Measurements from ENCODE around the gene CEP95. TPM values are rescaled to one million over a fixed set of nuclear protein-coding genes. Genes with fewer than 3 reads are reported as not detected.

CEP95 gene
- total RNA-seq, 1 experiment from 2014 or later = 57.2 TPM

DNA sequence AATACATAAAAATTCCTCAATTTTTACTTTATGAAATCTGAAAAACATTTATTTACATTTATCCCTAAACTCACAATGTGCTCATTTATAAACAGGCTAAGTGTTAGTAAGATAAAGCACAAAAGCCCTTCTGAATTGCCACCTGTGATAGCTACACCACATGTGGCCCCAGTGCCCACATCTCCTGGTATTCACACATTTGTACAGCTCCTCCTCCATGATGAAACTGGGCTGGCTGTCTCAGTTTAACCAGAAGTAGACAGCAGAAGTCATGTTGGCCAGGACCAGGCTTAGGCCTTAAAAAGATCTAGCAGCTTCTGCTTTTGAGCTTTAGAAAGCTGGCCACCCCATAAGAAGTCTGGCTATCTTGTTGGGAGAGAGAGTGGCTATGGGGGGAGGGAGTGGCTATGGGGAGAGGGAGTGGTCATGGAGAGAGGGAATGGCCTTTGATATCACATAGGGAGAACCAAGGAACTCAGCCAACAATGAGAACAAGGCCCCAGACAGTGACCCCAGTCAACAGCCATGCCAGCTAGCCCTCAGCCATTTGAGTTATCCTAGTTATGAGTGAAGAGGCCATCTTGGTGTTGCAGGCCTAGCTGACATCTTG lies 47.4 kb downstream of the CEP95 start:
- no peak overlapping the region for H3K4me3 Mint-ChIP-seq (ENCODE audit: unreplicated experiment)
- intact Hi-C loops (cut with micrococcal nuclease) = no loop called here
- H3K27me3 Mint-ChIP-seq (ENCODE audit: insufficient read depth, unreplicated experiment) = no peaks in the 10 kb centered on the region
- BruUV-seq (replicated peaks) = no TSS peak
- no peak for DNase-seq (ENCODE audit: unreplicated experiment)
- H3K9me3 Mint-ChIP-seq (ENCODE audit: unreplicated experiment) = no peaks in the 10 kb centered on the region
- H3K27ac Mint-ChIP-seq (ENCODE audit: low read depth, unreplicated experiment) = peak overlapping the region; percentile 39
- H3K4me1 Mint-ChIP-seq (ENCODE audit: insufficient read depth, unreplicated experiment) = no peaks in the 10 kb centered on the region
- H3K36me3 Mint-ChIP-seq (ENCODE audit: insufficient read depth, unreplicated experiment) = peaks cover 80% of the 10 kb centered on the region
- CTCF ChIA-PET = interaction anchor here (0.6 to 1.0 kb wide), 4 partner anchors 19 to 69 kb away, joined by 3 to 5 read pairs (median 3); no protein-coding TSS in a partner anchor
- TF ChIP-seq, protein P1, sequence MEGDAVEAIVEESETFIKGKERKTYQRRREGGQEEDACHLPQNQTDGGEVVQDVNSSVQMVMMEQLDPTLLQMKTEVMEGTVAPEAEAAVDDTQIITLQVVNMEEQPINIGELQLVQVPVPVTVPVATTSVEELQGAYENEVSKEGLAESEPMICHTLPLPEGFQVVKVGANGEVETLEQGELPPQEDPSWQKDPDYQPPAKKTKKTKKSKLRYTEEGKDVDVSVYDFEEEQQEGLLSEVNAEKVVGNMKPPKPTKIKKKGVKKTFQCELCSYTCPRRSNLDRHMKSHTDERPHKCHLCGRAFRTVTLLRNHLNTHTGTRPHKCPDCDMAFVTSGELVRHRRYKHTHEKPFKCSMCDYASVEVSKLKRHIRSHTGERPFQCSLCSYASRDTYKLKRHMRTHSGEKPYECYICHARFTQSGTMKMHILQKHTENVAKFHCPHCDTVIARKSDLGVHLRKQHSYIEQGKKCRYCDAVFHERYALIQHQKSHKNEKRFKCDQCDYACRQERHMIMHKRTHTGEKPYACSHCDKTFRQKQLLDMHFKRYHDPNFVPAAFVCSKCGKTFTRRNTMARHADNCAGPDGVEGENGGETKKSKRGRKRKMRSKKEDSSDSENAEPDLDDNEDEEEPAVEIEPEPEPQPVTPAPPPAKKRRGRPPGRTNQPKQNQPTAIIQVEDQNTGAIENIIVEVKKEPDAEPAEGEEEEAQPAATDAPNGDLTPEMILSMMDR (IDR thresholded peaks at IDR 0.05; ENCODE audit: unreplicated experiment) = no peak
- POLR2A ChIA-PET = interaction anchor here (0.6 to 1.3 kb wide), 2 partner anchors 12 to 29 kb away, joined by 4 read pairs; no protein-coding TSS in a partner anchor

DNA sequence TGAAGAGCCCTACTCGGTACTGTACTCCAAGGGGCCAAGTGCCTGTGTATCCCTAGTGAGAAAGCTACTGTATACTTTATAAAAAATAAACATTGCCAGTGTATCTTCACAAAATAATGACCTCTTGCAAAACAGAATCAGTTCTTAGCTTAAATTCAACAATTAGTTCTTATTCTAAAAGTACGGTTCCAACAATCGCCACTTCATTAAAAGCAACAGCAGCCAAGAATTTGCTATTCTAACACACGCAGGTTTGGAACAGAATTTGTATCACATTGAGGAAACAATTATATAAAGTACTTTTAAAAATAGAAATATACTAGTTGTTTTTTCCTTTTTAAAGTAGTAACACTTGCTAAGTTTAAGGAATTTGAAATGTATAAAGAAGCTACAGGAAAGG lies 48.5 kb downstream of the CEP95 start:
- TF ChIP-seq, protein P1 (IDR thresholded peaks at IDR 0.05; ENCODE audit: unreplicated experiment) = no peak
- Mint-ChIP-seq H3K4me3 (ENCODE audit: unreplicated experiment) (no peak overlapping the region), H3K27me3 (ENCODE audit: insufficient read depth, unreplicated experiment) (no peaks in the 10 kb centered on the region), H3K9me3 (ENCODE audit: unreplicated experiment) (no peaks in the 10 kb centered on the region), H3K27ac (ENCODE audit: low read depth, unreplicated experiment) (peak overlapping the region; percentile 39), H3K4me1 (ENCODE audit: insufficient read depth, unreplicated experiment) (no peaks in the 10 kb centered on the region), H3K36me3 (ENCODE audit: insufficient read depth, unreplicated experiment) (peaks cover 78% of the 10 kb centered on the region)
- no TSS peak for BruUV-seq (replicated peaks)
- intact Hi-C loops (cut with micrococcal nuclease) = no loop called here
- CTCF ChIA-PET = interaction anchor here (0.5 kb wide), 1 partner anchor 408 kb away, joined by 3 read pairs; no protein-coding TSS in a partner anchor
- no peak for DNase-seq (ENCODE audit: unreplicated experiment)
- POLR2A ChIA-PET = interaction anchor here (0.9 to 1.1 kb wide), 2 partner anchors 10 to 49 kb away, joined by 3 to 4 read pairs; partner anchors contain the start of genes CEP95 and DDX5

- Mint-ChIP-seq H3K4me1 (ENCODE audit: insufficient read depth, unreplicated experiment) (no peaks in the 10 kb centered on the region), H3K9me3 (ENCODE audit: unreplicated experiment) (no peaks in the 10 kb centered on the region), H3K27me3 (ENCODE audit: insufficient read depth, unreplicated experiment) (no peaks in the 10 kb centered on the region), H3K4me3 (ENCODE audit: unreplicated experiment) (no peak overlapping the region), H3K27ac (ENCODE audit: low read depth, unreplicated experiment) (no peak overlapping the region), H3K36me3 (ENCODE audit: insufficient read depth, unreplicated experiment) (peaks cover 73% of the 10 kb centered on the region)
- TF ChIP-seq, protein P1 (IDR thresholded peaks at IDR 0.05; ENCODE audit: unreplicated experiment) = no peak
- intact Hi-C loops (cut with micrococcal nuclease) = no loop called here
- no peak for DNase-seq (ENCODE audit: unreplicated experiment)
- ChIA-PET CTCF (interaction anchor here (0.6 to 1.0 kb wide), 2 partner anchors 22 to 81 kb away, joined by 3 read pairs; no protein-coding TSS in a partner anchor), POLR2A (no interaction called here)
- BruUV-seq (replicated peaks) = no TSS peak
These were observed 57.3 kb downstream of the CEP95 start for GRCh38 chr17:64564098-64564497.

DNA sequence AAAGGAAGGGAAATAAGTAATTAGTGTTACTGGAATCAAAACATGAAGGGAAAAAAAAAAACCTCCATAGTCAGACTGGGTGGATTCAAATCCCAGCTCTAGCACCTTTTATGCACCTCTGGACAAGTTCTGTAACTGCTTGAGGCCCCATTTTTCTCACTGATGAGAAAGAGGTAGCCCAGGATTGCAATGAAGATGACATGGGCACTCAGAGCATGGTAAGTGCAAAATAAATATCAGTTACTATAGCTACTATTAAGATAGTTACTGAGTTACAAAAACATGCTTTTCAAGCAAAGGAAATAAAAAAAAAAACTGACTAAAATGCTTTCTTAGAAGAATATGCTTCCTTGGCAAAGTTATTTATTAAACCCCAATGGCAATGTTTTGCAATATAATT lies 58.8 kb downstream of the CEP95 start:
- CTCF ChIA-PET = interaction anchor here (0.6 kb wide), 2 partner anchors 75 to 76 kb away, joined by 3 read pairs; no protein-coding TSS in a partner anchor
- Mint-ChIP-seq H3K27me3 (ENCODE audit: insufficient read depth, unreplicated experiment) (no peaks in the 10 kb centered on the region), H3K27ac (ENCODE audit: low read depth, unreplicated experiment) (no peak overlapping the region), H3K4me1 (ENCODE audit: insufficient read depth, unreplicated experiment) (no peaks in the 10 kb centered on the region), H3K36me3 (ENCODE audit: insufficient read depth, unreplicated experiment) (peaks cover 70% of the 10 kb centered on the region), H3K9me3 (ENCODE audit: unreplicated experiment) (no peaks in the 10 kb centered on the region), H3K4me3 (ENCODE audit: unreplicated experiment) (no peak overlapping the region)
- intact Hi-C loops (cut with micrococcal nuclease) = no loop called here
- no peak for DNase-seq (ENCODE audit: unreplicated experiment)
- POLR2A ChIA-PET = interaction anchor here (0.7 kb wide), 2 partner anchors 10 to 18 kb away, joined by 3 read pairs; no protein-coding TSS in a partner anchor
- BruUV-seq (replicated peaks) = no TSS peak
- TF ChIP-seq, protein P1 (IDR thresholded peaks at IDR 0.05; ENCODE audit: unreplicated experiment) = no peak

Data from MCF 10A (cell line).